ENCODE data around the gene RAP1GDS1.
A peak's percentile ranks its signal among the peaks of the same experiment; 100 is the strongest.

RAP1GDS1 gene

GRCh38 chr4:98260579-98261404 lies at the start of gene RAP1GDS1:
Gene RAP1GDS1, plus strand, starts transcription at chr4:98261384. Its CDS starts 182 bp downstream, at chr4:98261566.
- H3K4me1 Mint-ChIP-seq (ENCODE audit: low read depth) = peaks cover 36% of the 10 kb centered on the region
- peak within 1 kb of the TSS; percentile 94 for H3K27ac Mint-ChIP-seq
- H3K9me3 Mint-ChIP-seq = no peaks in the 10 kb centered on the region
- peaks cover 9% of the 10 kb centered on the region for H3K36me3 Mint-ChIP-seq (ENCODE audit: low read depth)
- peak within 1 kb of the TSS; percentile 98 for H3K4me3 Mint-ChIP-seq
- no peaks in the 10 kb centered on the region for H3K27me3 Mint-ChIP-seq (ENCODE audit: low read depth)

GRCh38 chr4:98222306-98222705 lies 38.9 kb upstream of the RAP1GDS1 start:
- Mint-ChIP-seq H3K4me1 (ENCODE audit: low read depth) (no peaks in the 10 kb centered on the region), H3K27ac (no peak overlapping the region), H3K9me3 (peaks cover 3% of the 10 kb centered on the region), H3K27me3 (ENCODE audit: low read depth) (peaks cover 4% of the 10 kb centered on the region), H3K36me3 (ENCODE audit: low read depth) (no peaks in the 10 kb centered on the region), H3K4me3 (no peak overlapping the region)

GRCh38 chr4:98226396-98226795 lies 34.8 kb upstream of the RAP1GDS1 start:
- Mint-ChIP-seq H3K27ac (no peak overlapping the region), H3K9me3 (peaks cover 3% of the 10 kb centered on the region), H3K4me1 (ENCODE audit: low read depth) (no peaks in the 10 kb centered on the region), H3K27me3 (ENCODE audit: low read depth) (no peaks in the 10 kb centered on the region), H3K4me3 (no peak overlapping the region), H3K36me3 (ENCODE audit: low read depth) (no peaks in the 10 kb centered on the region)

GRCh38 chr4:98230961-98231360 lies 30.2 kb upstream of the RAP1GDS1 start:
- Mint-ChIP-seq H3K4me1 (ENCODE audit: low read depth) (peaks cover 2% of the 10 kb centered on the region), H3K27me3 (ENCODE audit: low read depth) (peaks cover 3% of the 10 kb centered on the region), H3K9me3 (peaks cover 3% of the 10 kb centered on the region), H3K36me3 (ENCODE audit: low read depth) (no peaks in the 10 kb centered on the region), H3K4me3 (no peak overlapping the region), H3K27ac (no peak overlapping the region)

- Mint-ChIP-seq H3K27ac (no peak overlapping the region), H3K27me3 (ENCODE audit: low read depth) (peaks cover 10% of the 10 kb centered on the region), H3K9me3 (no peaks in the 10 kb centered on the region), H3K4me3 (no peak overlapping the region), H3K36me3 (ENCODE audit: low read depth) (no peaks in the 10 kb centered on the region), H3K4me1 (ENCODE audit: low read depth) (peaks cover 2% of the 10 kb centered on the region)
Observed at GRCh38 chr4:98232202-98232601, 29.0 kb upstream of the RAP1GDS1 start.

GRCh38 chr4:98237204-98237603 lies 24.0 kb upstream of the RAP1GDS1 start:
- peaks cover 2% of the 10 kb centered on the region for H3K4me1 Mint-ChIP-seq (ENCODE audit: low read depth)
- no peak overlapping the region for H3K4me3 Mint-ChIP-seq
- no peaks in the 10 kb centered on the region for H3K36me3 Mint-ChIP-seq (ENCODE audit: low read depth)
- no peak overlapping the region for H3K27ac Mint-ChIP-seq
- H3K27me3 Mint-ChIP-seq (ENCODE audit: low read depth) = peaks cover 25% of the 10 kb centered on the region
- no peaks in the 10 kb centered on the region for H3K9me3 Mint-ChIP-seq

- H3K4me1 Mint-ChIP-seq (ENCODE audit: low read depth) = no peaks in the 10 kb centered on the region
- peaks cover 3% of the 10 kb centered on the region for H3K9me3 Mint-ChIP-seq
- peaks cover 25% of the 10 kb centered on the region for H3K27me3 Mint-ChIP-seq (ENCODE audit: low read depth)
- H3K36me3 Mint-ChIP-seq (ENCODE audit: low read depth) = no peaks in the 10 kb centered on the region
- no peak overlapping the region for H3K27ac Mint-ChIP-seq
- H3K4me3 Mint-ChIP-seq = no peak overlapping the region
Observed at GRCh38 chr4:98242063-98242462, 19.1 kb upstream of the RAP1GDS1 start.

- H3K4me1 Mint-ChIP-seq (ENCODE audit: low read depth) = no peaks in the 10 kb centered on the region
- H3K36me3 Mint-ChIP-seq (ENCODE audit: low read depth) = no peaks in the 10 kb centered on the region
- peaks cover 3% of the 10 kb centered on the region for H3K9me3 Mint-ChIP-seq
- H3K27ac Mint-ChIP-seq = no peak overlapping the region
- H3K4me3 Mint-ChIP-seq = no peak overlapping the region
- H3K27me3 Mint-ChIP-seq (ENCODE audit: low read depth) = peaks cover 24% of the 10 kb centered on the region
Observed at GRCh38 chr4:98242538-98242937, 18.6 kb upstream of the RAP1GDS1 start.

GRCh38 chr4:98245226-98245625 lies 16.0 kb upstream of the RAP1GDS1 start:
- Mint-ChIP-seq H3K27ac (no peak overlapping the region), H3K4me1 (ENCODE audit: low read depth) (peaks cover 3% of the 10 kb centered on the region), H3K9me3 (peaks cover 7% of the 10 kb centered on the region), H3K4me3 (no peak overlapping the region), H3K27me3 (ENCODE audit: low read depth) (peaks cover 14% of the 10 kb centered on the region), H3K36me3 (ENCODE audit: low read depth) (peaks cover 2% of the 10 kb centered on the region)

GRCh38 chr4:98248934-98249333 lies 12.2 kb upstream of the RAP1GDS1 start:
- peaks cover 2% of the 10 kb centered on the region for H3K36me3 Mint-ChIP-seq (ENCODE audit: low read depth)
- H3K4me3 Mint-ChIP-seq = no peak overlapping the region
- H3K27me3 Mint-ChIP-seq (ENCODE audit: low read depth) = peaks cover 9% of the 10 kb centered on the region
- peaks cover 12% of the 10 kb centered on the region for H3K9me3 Mint-ChIP-seq
- H3K27ac Mint-ChIP-seq = no peak overlapping the region
- H3K4me1 Mint-ChIP-seq (ENCODE audit: low read depth) = peaks cover 3% of the 10 kb centered on the region

- H3K27me3 Mint-ChIP-seq (ENCODE audit: low read depth) = peaks cover 6% of the 10 kb centered on the region
- no peak overlapping the region for H3K4me3 Mint-ChIP-seq
- H3K36me3 Mint-ChIP-seq (ENCODE audit: low read depth) = peaks cover 2% of the 10 kb centered on the region
- peaks cover 9% of the 10 kb centered on the region for H3K9me3 Mint-ChIP-seq
- H3K27ac Mint-ChIP-seq = no peak overlapping the region
- H3K4me1 Mint-ChIP-seq (ENCODE audit: low read depth) = peaks cover 3% of the 10 kb centered on the region
Observed at GRCh38 chr4:98249831-98250230, 11.4 kb upstream of the RAP1GDS1 start.

- no peak overlapping the region for H3K4me3 Mint-ChIP-seq
- H3K36me3 Mint-ChIP-seq (ENCODE audit: low read depth) = peaks cover 2% of the 10 kb centered on the region
- peaks cover 3% of the 10 kb centered on the region for H3K4me1 Mint-ChIP-seq (ENCODE audit: low read depth)
- H3K27me3 Mint-ChIP-seq (ENCODE audit: low read depth) = peaks cover 4% of the 10 kb centered on the region
- peaks cover 5% of the 10 kb centered on the region for H3K9me3 Mint-ChIP-seq
- H3K27ac Mint-ChIP-seq = no peak overlapping the region
Observed at GRCh38 chr4:98253499-98253898, 7.7 kb upstream of the RAP1GDS1 start.

GRCh38 chr4:98260047-98260578 lies 1.1 kb upstream of the RAP1GDS1 start:
- Mint-ChIP-seq H3K9me3 (no peaks in the 10 kb centered on the region), H3K27me3 (ENCODE audit: low read depth) (no peaks in the 10 kb centered on the region), H3K36me3 (ENCODE audit: low read depth) (peaks cover 4% of the 10 kb centered on the region), H3K4me3 (peak overlapping the region; percentile 92), H3K27ac (peak overlapping the region; percentile 94), H3K4me1 (ENCODE audit: low read depth) (peaks cover 32% of the 10 kb centered on the region)

GRCh38 chr4:98261405-98262291 lies 464 bp downstream of the RAP1GDS1 start:
- H3K4me3 Mint-ChIP-seq = peak overlapping the region; percentile 98
- H3K36me3 Mint-ChIP-seq (ENCODE audit: low read depth) = peaks cover 9% of the 10 kb centered on the region
- peak overlapping the region; percentile 92 for H3K27ac Mint-ChIP-seq
- H3K9me3 Mint-ChIP-seq = no peaks in the 10 kb centered on the region
- H3K27me3 Mint-ChIP-seq (ENCODE audit: low read depth) = no peaks in the 10 kb centered on the region
- H3K4me1 Mint-ChIP-seq (ENCODE audit: low read depth) = peaks cover 36% of the 10 kb centered on the region
